NCI-H2107 treated with DMSO at 0.1 percent for 48 hours (cell line): ENCODE measurements around the gene TMCC2.
A peak's percentile ranks its signal among the peaks of the same experiment; 100 is the strongest.

ENCODE experiments used
- DNase-seq: peaks from one replicate; lab custom pipeline; 2025; ENCODE audit not compliant: unreplicated experiment; lab: John Stamatoyannopoulos, UW

TMCC2 gene

GRCh38 chr1:205239078-205239477 lies 11.3 kb downstream of the TMCC2 start:
- DNase-seq: no peak

DNA sequence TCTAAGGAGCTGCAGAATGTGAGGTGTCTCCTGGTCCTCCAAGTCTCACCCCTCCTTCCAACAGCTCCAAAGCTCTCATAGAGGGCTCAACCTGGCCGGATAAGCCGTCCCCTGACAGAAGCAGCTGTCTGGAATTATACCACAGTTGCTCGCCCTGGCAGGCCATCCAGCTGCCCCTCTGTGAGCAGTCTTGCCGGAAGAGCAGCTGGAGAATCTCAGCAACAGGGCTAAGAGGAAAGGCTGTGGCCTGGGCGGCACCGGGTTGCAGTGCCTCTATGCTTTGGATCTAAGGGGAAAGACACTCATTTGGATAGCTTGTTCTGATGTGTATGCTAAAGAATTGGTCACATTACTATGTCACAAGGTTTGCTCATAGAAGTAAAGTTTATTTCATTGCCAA lies 12.4 kb downstream of the TMCC2 start:
- DNase-seq: no peak

- DNase-seq: no peak
Measured at GRCh38 chr1:205240569-205240968, 12.8 kb downstream of the TMCC2 start.

DNA sequence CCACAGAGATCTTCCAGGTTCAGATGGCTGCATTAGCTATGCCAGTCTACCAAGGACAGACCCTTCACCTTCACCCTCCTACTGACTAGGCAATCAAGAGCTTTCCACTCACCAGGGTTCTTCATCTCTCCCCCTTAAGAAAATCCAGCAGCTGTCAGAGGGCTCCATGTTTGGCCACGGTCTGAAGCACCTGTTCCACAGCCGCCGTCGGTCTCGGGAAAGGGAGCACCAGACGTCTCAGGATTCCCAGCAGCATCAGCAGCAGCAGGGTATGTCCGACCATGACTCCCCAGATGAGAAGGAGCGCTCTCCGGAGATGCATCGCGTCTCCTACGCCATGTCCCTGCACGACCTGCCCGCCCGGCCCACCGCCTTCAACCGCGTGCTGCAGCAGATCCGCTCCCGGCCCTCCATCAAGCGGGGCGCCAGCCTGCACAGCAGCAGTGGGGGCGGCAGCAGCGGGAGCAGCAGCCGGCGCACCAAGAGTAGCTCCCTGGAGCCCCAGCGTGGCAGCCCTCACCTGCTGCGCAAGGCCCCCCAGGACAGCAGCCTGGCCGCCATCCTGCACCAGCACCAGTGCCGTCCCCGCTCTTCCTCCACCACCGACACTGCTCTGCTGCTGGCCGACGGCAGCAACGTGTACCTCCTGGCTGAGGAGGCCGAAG lies 13.8 kb downstream of the TMCC2 start:
- no peak for DNase-seq

DNA sequence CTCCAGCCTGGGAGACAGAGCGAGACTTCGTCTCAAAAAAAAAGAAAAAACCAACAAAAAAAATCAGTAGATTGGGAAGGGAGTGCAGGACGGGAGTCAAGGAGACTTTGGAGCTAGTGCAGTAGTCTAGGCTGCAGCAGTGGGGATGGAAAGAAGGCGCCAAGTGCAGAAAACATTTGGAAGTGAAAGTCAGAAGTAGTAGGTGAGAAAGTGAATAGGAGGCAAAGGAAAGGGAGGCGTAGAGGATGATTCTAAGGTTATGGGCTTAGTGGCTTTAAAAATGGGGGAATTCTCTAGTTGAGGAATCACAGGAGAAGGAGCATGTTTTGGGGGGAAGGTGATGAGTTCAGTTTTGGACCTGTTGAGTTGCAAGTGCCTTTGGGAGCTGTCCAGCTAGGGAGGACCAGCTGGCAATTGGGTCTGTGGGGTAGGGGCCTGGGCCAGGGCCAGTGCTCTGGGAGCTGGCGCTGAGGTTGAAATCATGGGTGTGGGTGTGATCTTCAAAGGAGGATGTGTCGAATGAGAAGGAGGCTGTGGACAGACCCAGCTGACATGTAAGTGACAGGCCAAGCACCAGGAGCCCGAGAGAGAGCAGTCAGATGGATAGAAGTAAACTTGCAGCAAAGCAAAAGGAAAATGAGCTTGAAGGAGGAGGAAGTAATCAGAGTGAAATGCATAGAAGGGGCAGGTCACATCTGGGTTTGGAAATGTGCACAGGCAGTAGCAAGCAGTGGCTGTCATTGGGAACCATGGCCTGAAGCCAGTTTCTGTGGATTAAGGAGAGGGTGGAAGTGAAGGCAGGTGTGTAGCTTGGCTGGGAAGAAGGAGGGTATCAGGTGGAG lies 15.8 kb downstream of the TMCC2 start:
- DNase-seq: no peak

- DNase-seq: no peak
Measured at GRCh38 chr1:205244384-205244783, 16.6 kb downstream of the TMCC2 start.

DNA sequence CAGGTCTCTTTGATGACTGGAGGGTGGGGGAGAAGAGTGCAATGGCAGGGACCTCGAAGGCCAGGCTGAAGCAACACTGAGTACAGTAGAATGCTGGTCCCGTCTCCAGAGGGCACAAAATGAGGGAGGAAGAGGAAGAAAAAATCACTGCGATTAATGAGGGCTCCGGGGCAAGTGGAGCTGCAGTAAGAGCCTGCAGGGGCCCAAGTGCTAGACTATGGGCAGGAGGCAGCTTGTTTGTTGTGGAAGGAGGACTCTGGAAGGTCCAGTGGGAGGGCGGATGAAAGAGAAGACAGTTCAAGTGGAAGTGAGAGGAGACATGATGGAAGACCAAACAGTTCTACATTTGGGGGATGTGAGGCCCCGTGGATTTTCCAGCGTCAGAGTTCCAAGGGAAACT lies 17.4 kb downstream of the TMCC2 start:
- no peak for DNase-seq

- no peak for DNase-seq
Measured at GRCh38 chr1:205246351-205247119, 18.8 kb downstream of the TMCC2 start.

- peak; percentile 77 for DNase-seq
Measured at GRCh38 chr1:205247130-205247921, 19.6 kb downstream of the TMCC2 start.

DNA sequence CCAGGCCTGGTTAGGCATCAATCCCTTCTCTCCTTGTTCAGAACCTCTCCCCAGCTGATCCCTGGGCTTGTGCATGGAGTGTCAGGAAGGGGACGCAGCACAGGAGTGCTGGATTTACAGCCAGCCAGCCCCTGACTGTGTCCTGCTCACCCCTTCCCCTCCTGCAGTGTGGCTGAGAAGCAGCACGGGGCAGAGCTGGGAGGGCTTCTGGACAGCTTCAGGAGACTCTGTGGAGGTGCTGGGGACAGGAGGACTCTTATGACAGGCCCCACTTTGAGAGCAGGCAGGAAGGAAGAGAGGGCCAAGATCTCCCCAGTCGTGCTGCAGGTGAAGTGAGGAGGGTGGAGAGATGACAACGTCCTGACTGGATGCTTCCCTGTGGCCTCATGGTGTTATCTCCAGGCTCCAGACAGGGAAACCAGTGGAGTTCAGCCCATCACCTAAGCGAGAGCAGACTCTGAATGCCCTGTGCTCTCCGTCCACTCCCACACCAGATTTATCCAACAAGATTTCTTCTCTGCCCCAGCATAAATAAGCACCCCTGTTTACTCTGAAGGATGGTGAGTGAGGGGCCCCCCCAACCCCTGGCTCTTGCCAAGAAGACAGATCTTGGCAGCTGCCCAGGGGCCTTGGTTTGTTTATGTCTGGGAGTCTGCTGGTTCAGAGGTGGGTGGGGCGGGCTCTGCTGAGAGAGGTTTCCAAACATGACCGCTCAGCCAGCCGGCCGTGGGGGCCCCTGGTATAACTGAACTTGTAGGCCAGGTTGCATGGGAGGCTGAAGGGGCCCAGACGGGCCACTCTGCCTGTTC lies 21.3 kb downstream of the TMCC2 start:
- DNase-seq: no peak

- DNase-seq: no peak
Measured at GRCh38 chr1:205249651-205250050, 21.9 kb downstream of the TMCC2 start.

DNA sequence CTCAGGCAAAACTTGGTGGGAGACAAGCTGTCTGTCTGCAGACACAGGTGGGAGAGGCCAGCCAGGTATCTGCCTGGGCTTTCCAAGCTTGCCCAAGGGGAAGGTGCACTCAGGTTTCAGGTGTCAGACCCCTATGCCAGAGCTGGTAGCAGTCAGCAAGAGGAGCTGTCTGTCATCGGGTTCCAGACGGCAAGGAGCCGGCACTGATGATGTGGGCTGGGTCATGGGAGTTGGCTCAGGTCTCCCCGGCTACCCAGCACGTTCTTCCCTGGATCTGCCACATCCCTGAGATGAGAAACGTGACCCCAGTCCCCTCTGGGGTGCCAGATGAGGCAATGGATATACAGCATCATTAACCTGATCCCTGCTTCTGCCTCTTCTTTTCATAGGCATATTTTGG lies 23.0 kb downstream of the TMCC2 start:
- DNase-seq: peak; percentile 58

GRCh38 chr1:205251576-205251975 lies 23.8 kb downstream of the TMCC2 start:
- DNase-seq: no peak

DNA sequence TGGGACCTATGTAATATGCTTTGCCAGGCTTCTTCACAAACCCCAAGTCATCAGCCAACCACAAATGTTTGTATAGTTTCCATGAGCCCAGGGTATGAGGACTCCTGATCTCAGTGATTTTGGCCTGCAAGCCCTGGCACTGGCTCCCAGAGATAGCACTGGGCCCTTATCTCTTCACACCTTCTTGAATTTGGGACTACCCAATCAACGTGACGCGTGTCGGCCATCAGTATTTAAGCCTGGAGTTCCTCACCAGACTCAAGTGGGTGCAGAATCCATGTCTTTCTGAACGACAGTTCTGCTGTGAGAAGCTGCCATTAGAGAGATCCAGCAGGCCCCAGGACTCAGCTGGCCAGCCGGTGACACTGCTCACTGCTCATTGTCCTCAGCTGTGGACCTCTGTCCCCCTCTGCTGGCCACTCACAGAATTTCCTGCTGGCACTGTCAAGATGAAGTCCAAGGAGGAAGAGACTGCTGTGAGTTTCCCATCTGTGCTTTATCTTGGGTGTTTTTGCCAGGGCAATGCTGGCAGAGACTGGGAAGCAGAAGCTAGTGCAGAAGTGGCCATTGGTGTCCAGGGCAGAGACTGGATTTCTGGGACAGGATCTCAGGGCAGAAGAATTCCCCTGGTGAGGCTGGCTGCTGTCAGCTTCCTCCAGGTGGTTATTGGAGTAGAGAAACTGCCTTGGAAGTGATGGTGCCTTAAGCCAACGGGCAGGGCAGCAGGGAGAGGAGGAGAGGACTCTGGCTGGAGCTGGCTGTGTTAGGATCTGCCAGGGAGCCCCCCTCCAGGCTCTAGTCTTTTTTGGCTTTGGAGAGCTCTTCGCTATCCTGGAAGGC lies 28.4 kb downstream of the TMCC2 start:
- DNase-seq: peak; percentile 83

- no peak for DNase-seq
Measured at GRCh38 chr1:205256951-205257625, 29.3 kb downstream of the TMCC2 start.

DNA sequence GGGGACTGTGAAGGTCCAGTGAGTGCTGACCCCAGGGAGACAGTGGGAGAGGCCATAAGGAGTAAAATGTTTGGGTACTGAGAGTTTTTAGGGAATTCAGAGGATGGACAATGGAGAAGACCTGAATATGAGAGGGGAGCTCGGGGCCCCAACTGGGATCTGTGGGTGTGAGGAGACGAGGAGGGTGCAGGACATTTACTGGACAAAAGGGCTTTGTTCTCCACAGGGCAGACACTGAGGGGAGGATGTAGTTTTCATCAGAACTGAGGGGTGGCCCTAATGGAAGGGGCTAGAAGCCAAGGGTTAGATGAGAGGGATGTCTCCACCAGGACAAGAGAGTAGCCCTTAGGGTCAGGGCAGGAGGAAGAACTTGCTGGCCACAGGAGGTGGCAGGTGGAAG lies 30.0 kb downstream of the TMCC2 start:
- DNase-seq: no peak

DNA sequence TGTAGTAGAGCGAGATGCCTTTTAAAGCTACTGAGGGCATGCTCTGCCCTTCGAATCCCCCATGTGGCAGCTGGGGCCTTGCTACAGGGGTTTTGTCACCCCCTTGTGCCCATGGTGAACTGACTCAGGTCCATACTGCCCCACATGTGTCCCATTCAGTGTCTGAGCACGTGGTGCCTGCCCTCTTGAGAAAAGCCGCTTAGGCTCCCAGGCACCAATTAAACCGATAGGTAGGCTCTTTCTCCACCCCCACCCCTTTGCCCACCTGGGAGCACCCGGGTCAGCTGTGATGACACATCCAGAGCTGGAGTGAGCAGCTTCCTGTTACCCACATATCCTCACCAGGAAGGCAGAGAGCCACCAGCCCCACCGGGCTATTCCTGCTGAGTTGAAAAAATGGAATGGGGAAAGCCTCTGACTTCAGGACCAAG lies 30.5 kb downstream of the TMCC2 start:
- DNase-seq: no peak

DNA sequence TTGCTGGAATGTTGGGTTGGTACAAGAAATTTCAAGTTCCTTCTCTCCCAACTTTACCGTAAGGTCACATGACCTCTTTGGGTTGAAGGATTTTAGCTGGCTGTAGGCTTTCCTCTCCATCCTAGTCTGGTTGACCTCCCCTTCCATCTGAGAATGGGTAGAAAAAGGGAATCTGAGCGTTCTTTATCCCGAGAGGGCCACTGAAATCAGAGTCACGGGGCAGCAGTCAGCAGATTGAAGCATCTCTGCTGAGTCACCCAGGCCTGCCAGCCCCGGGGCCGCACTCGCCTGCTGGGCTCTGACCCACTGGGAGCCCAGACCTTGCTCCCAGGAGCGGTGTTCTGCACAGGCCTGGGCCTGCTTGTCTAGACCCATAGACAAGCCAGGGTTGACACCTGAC lies 31.0 kb downstream of the TMCC2 start:
- no peak for DNase-seq
